ENCODE measurements around the gene FRS2.

- peak; percentile 65; the same call in 1 of the 2 replicates for TF ChIP-seq POLR2AphosphoS5 (IDR thresholded peaks at IDR 0.05; ENCODE audit: borderline replicate concordance, low read depth, low read length)
- no peak for TF ChIP-seq EZH2 (IDR thresholded peaks at IDR 0.05)
- peak; percentile 35 for TF ChIP-seq FOXP2 (optimal IDR thresholded peaks at IDR 0.05; ENCODE audit: control extremely low read depth, extremely low read length, insufficient read depth)
Observed at GRCh38 chr12:69619050-69619449, 148.9 kb downstream of the FRS2 start.
